Caco-2 (cell line): ENCODE results near the gene AKAP9. TPM values are rescaled to one million over a fixed set of nuclear protein-coding genes. Genes with fewer than 3 reads are reported as not detected.

Experiments
- BruUV-seq: library from RNA; stranded (reverse); fragments of 400-500 nt; replicated peaks from 2 replicates; lab custom pipeline; 2021; lab: Mats Ljungman, UMichigan
- CTCF ChIA-PET: fragments of 300-600 bp; sonication (Branson Sonifier 250); formaldehyde crosslinking; loops from one replicate; lab custom pipeline; 2022; ENCODE audit warnings: antibody characterized with exemption; lab: Charles Lee
- POLR2A ChIA-PET: fragments of 300-600 bp; sonication (Branson Sonifier 250); formaldehyde crosslinking; loops from one replicate; lab custom pipeline; 2022; ENCODE audit warnings: antibody characterized with exemption; lab: Charles Lee
- DNase-seq, 2 experiments: peaks; one replicate each; pipeline versions ENCODE4 v3.0.0 to v3.0.0-alpha.2; 2020 to 2022
- H3K27me3 ChIP-seq: replicated peaks from 2 replicates; pipeline ENCODE4 v1.6.0; 2011; ENCODE audit warnings: low read length; ENCODE audit not compliant: control insufficient read depth, insufficient read depth
- H3K36me3 ChIP-seq: 2 replicates; pipeline ENCODE4 v1.5.1; 2011; ENCODE audit warnings: low read length; ENCODE audit not compliant: control insufficient read depth, insufficient read depth
- H3K4me1 ChIP-seq: fragments of 250-450 bp; sonication (Bioruptor Pico); 2 replicates; pipeline ENCODE4 v1.5.1; 2020; ENCODE audit warnings: mild to moderate bottlenecking
- H3K4me3 ChIP-seq: 2 replicates; pipeline ENCODE4 v1.5.1; 2011; ENCODE audit warnings: low read depth, mild to moderate bottlenecking, control low read depth, low read length
- H3K9me3 ChIP-seq: fragments of 250-450 bp; sonication (Bioruptor Pico); 2 replicates; pipeline ENCODE4 v1.5.1; 2020; ENCODE audit warnings: mild to moderate bottlenecking, moderate library complexity
- H3K27ac Mint-ChIP-seq: one replicate; pipeline ENCODE4 v1.8.0; 2022; ENCODE audit warnings: mixed read lengths; ENCODE audit not compliant: unreplicated experiment
- H3K27me3 Mint-ChIP-seq: one replicate; pipeline ENCODE4 v1.8.0; 2022; ENCODE audit warnings: mixed read lengths; ENCODE audit not compliant: insufficient read depth, unreplicated experiment
- H3K36me3 Mint-ChIP-seq: one replicate; pipeline ENCODE4 v1.8.0; 2022; ENCODE audit warnings: mild to moderate bottlenecking, mixed read lengths; ENCODE audit not compliant: insufficient read depth, unreplicated experiment
- H3K4me1 Mint-ChIP-seq: one replicate; pipeline ENCODE4 v1.8.0; 2022; ENCODE audit warnings: low read depth, mixed read lengths; ENCODE audit not compliant: unreplicated experiment
- H3K4me3 Mint-ChIP-seq: one replicate; pipeline ENCODE4 v1.8.0; 2022; ENCODE audit warnings: mild to moderate bottlenecking, moderate library complexity, mixed read lengths; ENCODE audit not compliant: unreplicated experiment
- H3K9me3 Mint-ChIP-seq: one replicate; pipeline ENCODE4 v1.8.0; 2022; ENCODE audit warnings: mixed read lengths; ENCODE audit not compliant: unreplicated experiment
- intact Hi-C: fragments of 100-400 bp; cut with micrococcal nuclease; formaldehyde crosslinking; loops from one replicate; pipeline ENCODE4 v1.10.0; 2022; ENCODE audit not compliant: unreplicated experiment
- total RNA-seq: library from RNA; stranded (reverse); gene quantifications from 2 replicates; pipeline ENCODE4 v1.2.3, GENCODE V29; 2022
- TF ChIP-seq, protein P1 (sequence below), 2 experiments: fragments of 200-600 bp in 1 of 2; IDR thresholded peaks; 1 replicate in 1 of 2; 2 replicates in 1 of 2; pipeline versions ENCODE4 v1.5.1 to v1.8.0; 2011 to 2022; ENCODE audit warnings: antibody characterized with exemption in 1 of 2, control low read depth in 1 of 2, inconsistent platforms in 1 of 2, low read depth in 1 of 2, low read length in 1 of 2, mild to moderate bottlenecking in 1 of 2, moderate library complexity in 1 of 2; ENCODE audit not compliant: insufficient read depth in 1 of 2, severe bottlenecking in 1 of 2, unreplicated experiment in 1 of 2

AKAP9 gene
- total RNA-seq, 1 experiment from 2014 or later = 79.4 TPM

DNA sequence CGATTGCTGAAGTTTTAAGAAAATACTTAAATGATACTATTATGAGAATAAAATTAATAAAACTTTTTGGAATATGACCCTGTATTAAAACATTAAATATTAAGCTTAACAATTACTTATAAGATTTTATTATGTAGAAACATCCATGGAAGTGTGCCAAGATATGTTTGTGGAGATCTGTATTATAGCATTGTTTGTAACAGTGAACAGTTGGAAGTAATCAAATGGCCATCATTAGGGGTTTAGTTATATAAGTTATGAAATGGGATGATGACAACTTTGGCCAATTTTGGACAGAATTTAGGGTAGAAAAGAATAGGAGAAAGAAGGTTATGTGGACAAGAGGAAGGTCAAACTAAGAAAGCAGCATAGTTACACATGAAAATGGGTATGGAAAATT lies 88.0 kb downstream of the AKAP9 start:
- H3K27me3 ChIP-seq = no peaks in the 10 kb centered on the region
- intact Hi-C loops = loop anchor here (2.0 kb wide), 1 partner anchor 14 kb away; no protein-coding TSS in a partner anchor
- H3K36me3 ChIP-seq = peaks cover 1% of the 10 kb centered on the region
- TF ChIP-seq, protein P1, sequence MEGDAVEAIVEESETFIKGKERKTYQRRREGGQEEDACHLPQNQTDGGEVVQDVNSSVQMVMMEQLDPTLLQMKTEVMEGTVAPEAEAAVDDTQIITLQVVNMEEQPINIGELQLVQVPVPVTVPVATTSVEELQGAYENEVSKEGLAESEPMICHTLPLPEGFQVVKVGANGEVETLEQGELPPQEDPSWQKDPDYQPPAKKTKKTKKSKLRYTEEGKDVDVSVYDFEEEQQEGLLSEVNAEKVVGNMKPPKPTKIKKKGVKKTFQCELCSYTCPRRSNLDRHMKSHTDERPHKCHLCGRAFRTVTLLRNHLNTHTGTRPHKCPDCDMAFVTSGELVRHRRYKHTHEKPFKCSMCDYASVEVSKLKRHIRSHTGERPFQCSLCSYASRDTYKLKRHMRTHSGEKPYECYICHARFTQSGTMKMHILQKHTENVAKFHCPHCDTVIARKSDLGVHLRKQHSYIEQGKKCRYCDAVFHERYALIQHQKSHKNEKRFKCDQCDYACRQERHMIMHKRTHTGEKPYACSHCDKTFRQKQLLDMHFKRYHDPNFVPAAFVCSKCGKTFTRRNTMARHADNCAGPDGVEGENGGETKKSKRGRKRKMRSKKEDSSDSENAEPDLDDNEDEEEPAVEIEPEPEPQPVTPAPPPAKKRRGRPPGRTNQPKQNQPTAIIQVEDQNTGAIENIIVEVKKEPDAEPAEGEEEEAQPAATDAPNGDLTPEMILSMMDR (IDR thresholded peaks at IDR 0.05; ENCODE audit: insufficient read depth in 1 of 2, low read depth in 1 of 2, low read length in 1 of 2, severe bottlenecking in 1 of 2, unreplicated experiment in 1 of 2) = no peak
- no peak for DNase-seq
- Mint-ChIP-seq H3K27me3 (no peaks in the 10 kb centered on the region), H3K9me3 (peaks cover 9% of the 10 kb centered on the region), H3K4me1 (peaks cover 1% of the 10 kb centered on the region), H3K4me3 (no peak overlapping the region), H3K36me3 (peaks cover 52% of the 10 kb centered on the region), H3K27ac (peak overlapping the region; percentile 27)
- POLR2A ChIA-PET = no interaction called here
- no peak overlapping the region for H3K4me3 ChIP-seq
- CTCF ChIA-PET = no interaction called here
- no peaks in the 10 kb centered on the region for H3K9me3 ChIP-seq
- no TSS peak for BruUV-seq
- H3K4me1 ChIP-seq = peaks cover 7% of the 10 kb centered on the region

DNA sequence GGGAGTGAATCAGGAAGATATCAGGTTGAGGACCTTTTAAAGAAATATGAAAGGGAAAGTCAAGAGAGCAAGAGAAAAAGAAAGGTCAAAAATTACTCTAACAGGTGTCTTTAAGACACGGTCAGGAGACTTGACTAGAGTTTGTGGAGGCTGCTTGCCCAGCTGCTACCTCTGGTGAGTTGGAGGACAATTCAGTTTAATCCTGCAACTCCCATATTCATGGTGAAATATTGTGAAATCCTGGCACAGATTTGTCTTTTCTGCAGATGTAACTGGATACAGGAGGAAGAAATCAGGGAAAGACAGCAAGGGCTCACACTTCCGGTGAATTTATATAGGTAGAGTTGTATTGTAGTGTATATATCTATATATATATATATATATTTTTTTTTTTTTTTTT lies 93.5 kb downstream of the AKAP9 start:
- CTCF ChIA-PET = no interaction called here
- no peak for DNase-seq
- POLR2A ChIA-PET = no interaction called here
- peaks cover 14% of the 10 kb centered on the region; the same call in 1 of the 2 replicates for H3K4me1 ChIP-seq
- no peaks in the 10 kb centered on the region for H3K9me3 Mint-ChIP-seq
- H3K27me3 Mint-ChIP-seq = no peaks in the 10 kb centered on the region
- H3K36me3 Mint-ChIP-seq = peaks cover 34% of the 10 kb centered on the region
- no peak overlapping the region for H3K27ac Mint-ChIP-seq
- H3K4me3 ChIP-seq = no peak overlapping the region
- BruUV-seq = no TSS peak
- H3K36me3 ChIP-seq = peaks cover 1% of the 10 kb centered on the region
- intact Hi-C loops = no loop called here
- H3K27me3 ChIP-seq = no peaks in the 10 kb centered on the region
- no peaks in the 10 kb centered on the region for H3K9me3 ChIP-seq
- H3K4me1 Mint-ChIP-seq = peaks cover 20% of the 10 kb centered on the region
- no peak overlapping the region for H3K4me3 Mint-ChIP-seq
- TF ChIP-seq, protein P1 (IDR thresholded peaks at IDR 0.05; ENCODE audit: insufficient read depth in 1 of 2, low read depth in 1 of 2, low read length in 1 of 2, severe bottlenecking in 1 of 2, unreplicated experiment in 1 of 2) = no peak

DNA sequence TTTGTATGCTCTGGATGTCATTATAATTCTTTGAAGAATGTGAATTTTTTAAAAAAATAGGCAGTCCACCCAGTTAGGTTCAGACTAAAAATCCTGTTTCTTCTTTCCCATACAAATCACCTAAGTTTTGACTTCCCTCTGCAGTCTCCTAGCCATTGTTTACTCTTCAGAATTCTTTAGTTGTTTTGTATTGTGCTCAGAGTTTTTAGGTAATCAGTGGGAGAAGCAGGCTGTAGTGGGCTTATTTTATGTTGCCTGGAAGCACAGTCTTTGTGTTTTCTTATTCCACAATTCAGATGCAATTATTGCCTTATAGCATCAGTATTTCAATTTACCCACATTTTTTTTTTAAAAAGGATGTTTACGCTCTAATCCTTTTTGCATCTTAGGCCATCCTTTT lies 94.9 kb downstream of the AKAP9 start:
- Mint-ChIP-seq H3K27me3 (no peaks in the 10 kb centered on the region), H3K27ac (no peak overlapping the region), H3K4me3 (no peak overlapping the region), H3K4me1 (peaks cover 23% of the 10 kb centered on the region), H3K36me3 (peaks cover 32% of the 10 kb centered on the region), H3K9me3 (no peaks in the 10 kb centered on the region)
- CTCF ChIA-PET = no interaction called here
- TF ChIP-seq, protein P1 (IDR thresholded peaks at IDR 0.05; ENCODE audit: insufficient read depth in 1 of 2, low read depth in 1 of 2, low read length in 1 of 2, severe bottlenecking in 1 of 2, unreplicated experiment in 1 of 2) = no peak
- intact Hi-C loops = no loop called here
- Histone ChIP-seq H3K4me3 (no peak overlapping the region), H3K36me3 (peaks cover 1% of the 10 kb centered on the region; the same call in 1 of the 2 replicates), H3K27me3 (no peaks in the 10 kb centered on the region), H3K9me3 (no peaks in the 10 kb centered on the region), H3K4me1 (peaks cover 18% of the 10 kb centered on the region)
- no peak for DNase-seq
- POLR2A ChIA-PET = no interaction called here
- no TSS peak for BruUV-seq
